Activated CD4-positive, alpha-beta T cell treated with anti-CD3 and anti-CD28 coated beads for 48 hours (primary cell): Measurements from ENCODE around the gene OSTF1.

Source experiments
- DNase-seq: peaks from one replicate; pipeline ENCODE4 v3.0.0-alpha.2; 2020

The OSTF1 gene

DNA sequence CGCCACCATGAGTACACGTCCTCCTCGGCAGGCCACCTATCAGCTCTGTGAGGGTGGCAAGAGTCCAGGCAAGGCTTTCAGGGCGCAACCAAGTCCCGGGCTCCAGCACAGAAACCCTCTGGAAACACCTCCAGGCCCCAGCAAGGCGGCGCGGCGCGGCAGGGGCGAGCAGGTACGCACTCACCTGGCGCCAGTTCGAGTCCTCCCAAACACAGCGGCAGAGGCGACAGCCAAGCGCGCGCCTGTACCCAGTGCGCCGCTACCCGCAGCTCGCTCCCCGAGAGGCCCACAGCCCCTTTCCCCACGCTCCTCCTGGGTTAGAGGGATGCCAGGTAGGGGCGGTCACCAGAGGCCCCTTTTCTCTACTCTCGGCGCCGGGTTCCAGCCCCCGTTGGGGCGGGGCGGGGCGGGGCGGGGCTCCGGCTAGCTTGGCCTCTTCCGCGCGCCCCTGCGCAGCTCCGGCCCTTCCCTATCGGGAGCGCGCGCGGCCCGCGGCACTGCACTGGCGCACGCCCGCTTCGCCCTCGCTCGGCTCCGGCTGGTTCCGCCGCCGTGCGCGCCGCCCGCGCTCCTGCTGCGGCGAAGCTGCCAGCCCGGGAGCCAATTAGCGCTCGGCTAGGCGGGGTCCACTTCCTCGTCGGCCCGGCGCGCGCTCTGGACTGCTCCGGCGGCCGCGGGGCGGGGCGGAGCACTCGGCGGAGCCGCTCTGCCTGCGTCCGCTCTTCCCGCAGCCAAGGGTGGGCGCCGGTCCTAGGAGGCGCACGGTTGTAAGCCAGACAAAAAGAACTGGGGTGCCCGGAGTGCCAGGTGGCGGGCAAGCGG lies at the start of gene OSTF1, which contains the start of gene NMRK1:
Gene OSTF1, plus strand, starts transcription at position 691 of the 822 bp plus-strand sequence. CDS start 179 bp downstream, outside the sequence.
Gene NMRK1, minus strand, starts transcription at position 332 of the 822 bp plus-strand sequence. CDS start 5,040 bp downstream, outside the sequence.
- DNase-seq: peak; percentile 94

DNA sequence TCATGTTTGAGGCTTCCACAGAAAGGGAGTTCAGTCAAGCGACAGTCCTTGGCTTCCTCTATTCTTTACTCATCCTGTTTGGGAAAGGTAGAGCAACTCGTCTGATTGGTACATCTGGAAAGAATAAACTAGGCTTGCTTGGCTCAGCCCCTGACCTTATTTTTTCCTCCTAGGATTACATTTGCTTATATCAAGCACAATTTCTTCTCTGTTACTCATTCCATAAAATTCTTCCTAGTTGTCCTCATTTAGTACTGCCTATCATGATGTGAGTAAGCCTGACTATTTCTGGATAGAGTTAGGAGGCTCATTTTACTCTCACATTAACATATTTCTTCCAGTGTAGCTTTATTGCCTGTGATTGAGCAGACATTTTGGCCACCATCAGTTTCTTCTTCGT lies 49.3 kb upstream of the OSTF1 start:
- no peak for DNase-seq

- peak; percentile 31 for DNase-seq
These were observed 48.5 kb upstream of the OSTF1 start for GRCh38 chr9:75039801-75040200.

DNA sequence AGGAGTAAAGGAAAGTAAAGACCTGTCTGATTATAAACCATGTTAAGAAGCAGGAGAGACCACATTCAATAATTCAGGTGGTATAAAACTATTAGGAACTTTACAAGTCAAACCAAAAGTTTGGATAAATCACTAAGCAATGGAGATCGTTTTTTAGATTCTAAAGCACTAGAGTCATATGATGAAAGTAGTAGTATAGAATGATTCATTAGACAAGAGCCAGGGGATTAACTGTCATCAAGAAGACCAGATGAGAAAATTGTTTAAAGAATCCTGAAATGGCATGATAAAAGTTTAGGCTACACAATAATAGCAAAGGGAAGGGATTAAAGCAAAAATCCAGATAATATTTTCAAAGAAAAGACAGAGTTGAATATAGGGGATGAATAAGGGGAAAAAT lies 47.3 kb upstream of the OSTF1 start:
- no peak for DNase-seq

GRCh38 chr9:75046725-75047345 lies 41.5 kb upstream of the OSTF1 start:
- DNase-seq: no peak

- DNase-seq: no peak
These were observed 40.8 kb upstream of the OSTF1 start for GRCh38 chr9:75047506-75047905.

DNA sequence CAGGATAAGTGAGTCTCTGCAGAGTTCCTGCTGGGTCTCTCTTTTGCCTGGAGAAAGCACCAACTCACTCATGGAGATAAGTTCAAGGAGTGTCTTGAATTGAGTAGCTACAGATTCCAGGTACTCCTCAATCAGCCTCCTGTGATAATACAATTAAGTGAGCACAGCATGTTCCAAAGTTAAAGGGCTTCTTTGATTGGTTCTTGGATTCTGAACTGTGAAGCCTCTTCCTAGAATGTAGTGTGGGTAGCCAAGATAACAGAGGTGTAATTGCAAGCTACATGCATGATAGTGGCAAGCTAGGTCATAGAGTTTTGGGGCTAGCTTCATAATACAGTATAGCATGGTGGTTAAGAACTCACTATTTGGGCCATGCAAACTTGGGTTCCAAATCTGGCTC lies 37.0 kb upstream of the OSTF1 start:
- no peak for DNase-seq

DNA sequence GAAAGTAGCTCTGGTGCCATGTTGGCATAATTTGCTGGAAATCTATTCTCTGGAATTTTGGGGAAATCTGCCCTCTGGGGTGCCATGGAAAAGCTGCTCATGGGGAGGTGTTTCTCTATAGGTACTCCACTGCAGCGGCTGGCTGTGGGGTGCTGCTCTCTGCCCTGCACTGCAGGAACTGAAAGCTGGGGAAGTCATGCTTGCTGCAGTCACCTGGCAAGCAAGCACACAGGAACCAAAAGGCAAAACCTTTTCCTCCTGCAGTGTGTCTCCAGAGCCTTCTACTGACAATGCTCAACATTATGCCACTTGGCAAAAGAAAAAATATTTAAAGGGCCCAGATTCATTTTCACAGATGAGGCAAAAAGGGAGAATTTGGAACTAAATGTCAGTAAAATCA lies 34.4 kb upstream of the OSTF1 start:
- no peak for DNase-seq

GRCh38 chr9:75054368-75055001 lies 33.8 kb upstream of the OSTF1 start:
- DNase-seq: no peak

- no peak for DNase-seq
These were observed 27.1 kb upstream of the OSTF1 start for GRCh38 chr9:75061169-75061568.

- DNase-seq: no peak
These were observed 24.6 kb upstream of the OSTF1 start for GRCh38 chr9:75063556-75064305.

- DNase-seq: no peak
These were observed 23.8 kb upstream of the OSTF1 start for GRCh38 chr9:75064307-75065025.

GRCh38 chr9:75065510-75065909 lies 22.8 kb upstream of the OSTF1 start:
- no peak for DNase-seq

DNA sequence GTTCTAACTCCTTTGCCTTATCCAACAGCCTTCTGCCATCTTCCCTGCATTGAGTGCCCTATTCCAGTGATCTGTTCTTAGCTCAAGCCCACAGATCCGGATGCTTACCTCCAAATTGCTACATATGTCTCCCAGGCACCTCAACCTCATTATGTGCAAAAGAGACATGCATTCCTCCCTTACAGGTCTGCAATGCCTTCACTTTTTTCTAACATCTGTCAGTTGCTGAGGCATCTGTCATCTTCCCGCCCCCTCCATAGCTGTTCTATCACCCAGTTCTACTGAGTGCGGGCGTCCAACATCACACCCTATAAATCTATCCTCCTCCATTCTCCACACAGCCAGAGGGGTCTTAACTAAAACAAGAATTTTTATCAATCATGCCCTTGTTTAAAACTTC lies 20.4 kb upstream of the OSTF1 start:
- DNase-seq: no peak

- no peak for DNase-seq
These were observed 19.1 kb upstream of the OSTF1 start for GRCh38 chr9:75069171-75069570.

- peak; percentile 85 for DNase-seq
These were observed 16.7 kb upstream of the OSTF1 start for GRCh38 chr9:75071530-75072122.

DNA sequence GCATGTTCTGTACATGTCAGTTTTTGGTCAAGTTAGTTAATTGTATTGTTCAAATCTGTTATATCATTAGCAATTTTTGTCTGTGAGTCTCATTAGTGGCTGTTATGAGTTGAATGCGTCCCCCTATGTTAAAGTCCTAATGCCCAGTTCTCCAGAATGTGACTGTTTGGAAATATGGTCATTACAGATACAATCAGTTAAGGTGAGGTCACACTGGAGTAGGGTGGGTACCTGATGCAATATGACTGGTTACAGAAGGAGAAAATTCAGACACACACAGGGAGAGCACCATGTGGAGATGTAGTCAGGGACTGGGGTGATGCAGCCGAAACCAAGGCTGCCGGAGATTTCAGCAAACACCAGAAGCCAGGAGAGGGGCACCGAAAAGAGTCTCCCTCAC lies 15.4 kb upstream of the OSTF1 start:
- DNase-seq: no peak

DNA sequence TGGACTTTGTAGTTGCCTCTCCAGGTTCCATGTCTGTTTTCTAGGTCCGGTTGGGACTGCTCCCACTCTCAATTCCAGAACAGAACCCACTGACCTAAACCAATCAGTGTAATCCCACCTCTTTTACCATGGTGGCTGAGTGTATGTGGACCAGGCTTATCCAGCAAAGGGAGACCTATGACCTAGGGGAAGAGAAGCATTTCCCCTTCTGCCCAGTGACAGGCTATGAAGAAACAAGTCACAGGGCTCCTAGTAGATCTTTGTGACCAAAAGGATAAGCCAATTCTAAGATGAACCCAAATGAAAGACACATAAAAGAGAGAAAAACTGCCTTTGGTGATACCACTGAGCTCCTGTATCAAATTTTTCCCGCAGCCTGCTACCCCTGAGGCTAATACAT lies 6.7 kb upstream of the OSTF1 start:
- DNase-seq: no peak

DNA sequence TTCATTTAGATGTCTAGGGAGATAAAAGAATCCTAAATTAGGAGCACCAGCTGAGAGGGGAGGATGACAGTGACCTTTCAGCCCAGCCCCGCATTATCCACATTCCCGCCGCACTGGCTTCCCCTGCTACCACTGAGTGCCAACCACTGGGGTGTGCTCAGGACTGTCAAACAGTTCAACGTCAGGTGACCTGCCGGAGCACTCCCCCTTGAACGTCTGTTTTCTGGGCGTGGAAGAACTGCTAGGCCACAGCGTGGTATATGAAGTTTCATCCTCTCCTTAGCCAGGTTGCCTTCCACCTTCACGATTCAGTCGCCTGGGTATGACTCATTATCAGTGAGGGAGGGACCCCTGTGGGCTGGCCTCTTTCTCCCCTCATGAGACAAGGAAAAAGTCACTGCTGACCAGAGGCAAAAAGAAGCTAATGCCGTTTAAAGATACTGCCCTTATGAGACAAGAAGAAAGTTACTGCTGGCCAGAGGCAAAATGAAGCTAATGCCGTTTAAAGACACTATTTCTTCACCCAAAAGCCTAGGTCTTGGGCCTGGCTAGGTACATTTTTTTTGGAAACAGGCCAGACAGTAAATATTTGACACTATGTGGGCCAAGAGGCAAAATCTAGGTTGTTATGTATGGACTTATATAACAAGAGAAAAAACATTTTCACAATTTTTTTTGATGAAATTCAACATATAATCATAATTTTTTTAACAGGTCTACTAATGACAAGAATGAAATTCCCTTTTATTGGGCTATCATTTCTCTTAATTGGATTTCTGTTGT lies 4.9 kb upstream of the OSTF1 start:
- peak; percentile 29 for DNase-seq

DNA sequence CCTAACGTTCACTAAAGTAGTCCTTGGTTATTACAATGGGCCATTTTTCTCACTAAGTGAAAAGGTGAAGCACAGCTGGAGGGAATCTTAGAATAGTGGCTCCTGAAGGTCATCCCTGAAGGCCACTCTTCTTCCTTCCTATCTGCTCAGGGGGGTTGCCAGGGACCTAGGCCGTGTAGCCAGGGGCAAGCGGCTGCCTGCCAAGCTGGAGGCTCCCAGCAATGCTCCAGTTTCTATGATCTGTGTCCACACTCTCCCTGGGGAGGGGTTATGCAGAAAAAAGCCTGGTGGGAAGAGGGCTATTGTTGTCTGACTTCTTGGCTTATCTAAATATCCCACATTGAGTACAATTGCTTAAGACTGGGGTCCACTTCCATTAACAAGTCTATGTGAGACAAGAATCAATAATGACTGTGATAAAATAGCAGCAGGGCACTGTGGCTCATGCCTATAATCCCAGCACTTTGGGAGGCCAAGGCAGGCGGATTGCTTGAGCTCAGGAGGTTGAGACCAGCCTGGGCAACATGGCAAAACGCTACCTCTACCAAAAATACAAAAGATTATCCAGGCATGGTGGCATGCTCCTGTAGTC lies 4.1 kb upstream of the OSTF1 start:
- DNase-seq: no peak

DNA sequence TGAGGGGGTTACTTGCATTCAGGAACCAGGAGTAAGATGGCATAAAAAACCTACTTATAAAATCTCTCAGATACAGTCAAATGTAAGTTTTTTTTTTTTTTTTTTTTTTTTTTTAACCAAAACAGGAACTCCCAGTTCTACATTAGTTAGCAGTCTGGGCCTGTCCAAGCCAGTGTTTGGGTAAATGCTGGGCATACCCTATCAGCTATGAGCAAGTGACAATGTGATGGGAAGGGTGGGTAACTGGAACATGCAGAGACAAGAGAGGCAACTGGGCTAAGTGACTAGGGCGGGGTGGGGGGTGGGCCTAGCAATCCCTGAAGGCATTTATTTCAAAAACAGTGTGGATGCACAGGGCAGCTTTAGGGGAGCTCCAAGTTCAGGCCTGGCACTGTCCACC lies 2.7 kb upstream of the OSTF1 start:
- no peak for DNase-seq
